Stimulated activated CD8-positive, alpha-beta memory T cell treated with anti-CD3 and anti-CD28 coated beads, Interleukin-4, amount 100 ng/mL, for 48 hours (primary cell): ENCODE measurements around the gene ARHGAP20.

ENCODE experiments used
- DNase-seq: peaks from one replicate; pipeline ENCODE4 v3.0.0-alpha.2; 2020

Gene ARHGAP20

DNA sequence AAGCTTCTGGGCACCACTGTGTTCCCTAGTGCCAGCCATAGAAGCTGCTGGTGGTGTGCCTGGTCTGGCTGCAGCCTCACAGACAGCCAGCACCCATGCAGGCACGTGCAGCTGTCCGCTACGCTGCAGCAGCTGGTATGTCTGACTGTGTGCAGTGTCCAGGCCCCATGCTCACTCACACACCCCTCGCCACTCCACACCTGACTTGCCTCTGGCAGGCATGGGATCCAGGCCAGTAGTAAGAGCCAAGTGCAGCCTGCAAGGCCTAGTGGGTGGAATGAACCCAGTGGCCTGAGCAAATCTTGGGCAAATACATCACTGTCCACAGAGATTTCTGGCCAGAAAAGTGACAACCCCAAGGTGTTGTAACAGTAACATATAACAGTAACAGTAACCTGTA is 111.9 kb downstream of the ARHGAP20 start:
- no peak for DNase-seq

- no peak for DNase-seq
Observed at GRCh38 chr11:110599207-110599606, 113.0 kb downstream of the ARHGAP20 start.

GRCh38 chr11:110598725-110599124 is 113.5 kb downstream of the ARHGAP20 start:
- no peak for DNase-seq

GRCh38 chr11:110587972-110588371 is 124.3 kb downstream of the ARHGAP20 start:
- no peak for DNase-seq

DNA sequence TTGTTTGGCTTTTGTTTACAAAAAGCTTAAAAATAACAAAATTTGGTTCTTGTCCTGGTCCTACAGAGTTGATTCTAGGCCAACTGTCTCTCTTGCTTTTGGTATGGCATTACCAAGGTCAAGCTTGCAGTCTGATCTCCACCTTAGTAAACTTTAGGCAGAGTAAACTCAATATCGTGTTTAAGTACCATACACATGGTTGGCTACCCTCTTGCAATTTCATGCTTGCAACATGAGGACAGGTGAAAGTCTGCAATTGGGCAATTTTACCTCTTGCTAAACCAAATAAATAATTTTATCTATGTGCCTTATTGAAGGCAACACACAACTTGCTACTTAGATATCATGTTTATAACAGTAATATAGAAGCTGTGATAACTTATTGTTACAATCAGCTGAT is 125.1 kb downstream of the ARHGAP20 start:
- DNase-seq = no peak

GRCh38 chr11:110584150-110584549 is 128.1 kb downstream of the ARHGAP20 start:
- no peak for DNase-seq

- no peak for DNase-seq
Observed at GRCh38 chr11:110582728-110583432, 129.4 kb downstream of the ARHGAP20 start.

DNA sequence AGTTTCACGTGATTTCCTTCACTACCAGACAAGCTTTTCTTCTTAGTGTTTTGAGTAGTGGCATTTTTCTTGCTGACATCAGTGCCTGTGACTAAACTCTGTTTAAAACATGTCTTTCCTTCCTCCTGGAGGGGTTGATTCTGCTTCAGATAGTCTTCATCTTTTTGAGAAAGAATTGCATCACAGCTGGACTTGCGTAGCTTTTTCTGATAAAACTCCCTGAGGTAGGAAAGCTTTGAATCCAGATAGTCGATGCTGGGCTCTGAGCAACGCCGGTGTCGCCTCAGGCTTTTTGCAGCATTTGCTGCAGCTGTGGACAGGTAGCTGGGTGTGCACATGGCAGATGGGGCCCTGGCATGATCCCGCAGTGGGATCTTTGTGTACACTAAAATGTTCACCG is 131.7 kb downstream of the ARHGAP20 start:
- DNase-seq = no peak

- no peak for DNase-seq
Observed at GRCh38 chr11:110573411-110573810, 138.8 kb downstream of the ARHGAP20 start.

- no peak for DNase-seq
Observed at GRCh38 chr11:110571081-110571720, 141.0 kb downstream of the ARHGAP20 start.

- DNase-seq = no peak
Observed at GRCh38 chr11:110566577-110566976, 145.7 kb downstream of the ARHGAP20 start.

- DNase-seq = no peak
Observed at GRCh38 chr11:110565357-110566336, 146.6 kb downstream of the ARHGAP20 start.

DNA sequence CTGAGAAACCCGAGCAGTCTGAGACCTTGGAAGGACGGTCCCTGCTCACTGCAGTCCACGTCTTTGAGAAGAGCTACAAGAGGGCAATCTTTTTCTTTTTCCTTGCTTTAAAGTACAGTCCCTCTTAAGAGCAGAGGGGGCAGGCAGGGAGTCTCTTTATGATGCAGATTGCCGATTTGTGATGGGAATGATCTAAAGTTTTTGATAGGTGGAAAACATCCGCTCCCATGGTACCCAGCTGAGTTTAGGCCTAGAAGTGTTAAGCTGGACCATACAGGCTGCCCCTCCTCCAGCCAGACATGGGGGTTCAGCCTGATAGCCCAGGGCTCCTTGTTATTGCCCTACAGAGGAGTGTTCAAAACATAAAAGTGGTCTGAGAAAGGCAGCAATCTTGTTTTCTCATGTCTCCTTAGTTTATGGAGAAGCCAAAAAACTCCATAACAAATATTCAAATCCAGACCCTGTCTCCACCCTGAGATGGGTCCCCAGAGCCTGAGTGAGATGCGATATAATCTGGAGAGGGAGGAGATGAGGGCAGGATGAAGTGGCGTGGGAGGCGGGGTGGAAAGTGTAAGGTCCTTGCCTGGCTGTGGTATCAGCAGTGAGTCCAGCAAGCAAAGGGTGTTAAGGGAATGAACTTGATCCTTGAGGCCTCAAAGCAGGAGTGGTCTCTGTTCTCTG is 147.4 kb downstream of the ARHGAP20 start:
- DNase-seq = no peak

DNA sequence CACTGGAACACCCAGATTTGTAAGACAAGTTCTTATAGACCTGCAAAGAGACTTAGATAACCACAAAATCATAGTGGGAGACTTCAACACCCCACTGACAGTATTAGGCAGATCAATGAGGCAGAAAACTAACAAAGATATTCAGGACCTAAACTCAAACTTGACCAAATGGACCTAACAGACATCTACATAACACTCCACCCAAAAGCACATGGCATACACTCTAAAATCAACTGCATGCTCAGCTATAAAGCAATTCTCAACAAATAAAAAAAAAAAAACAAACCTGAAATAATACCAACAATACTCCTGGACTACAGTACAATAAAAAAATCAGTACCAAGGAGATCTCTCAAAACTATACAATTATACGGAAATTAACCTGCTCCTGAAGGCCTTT is 167.5 kb downstream of the ARHGAP20 start:
- DNase-seq = no peak

GRCh38 chr11:110538154-110538553 is 174.1 kb downstream of the ARHGAP20 start:
- no peak for DNase-seq

- DNase-seq = no peak
Observed at GRCh38 chr11:110530900-110531741, 181.1 kb downstream of the ARHGAP20 start.

GRCh38 chr11:110529043-110529442 is 183.2 kb downstream of the ARHGAP20 start:
- DNase-seq = no peak

DNA sequence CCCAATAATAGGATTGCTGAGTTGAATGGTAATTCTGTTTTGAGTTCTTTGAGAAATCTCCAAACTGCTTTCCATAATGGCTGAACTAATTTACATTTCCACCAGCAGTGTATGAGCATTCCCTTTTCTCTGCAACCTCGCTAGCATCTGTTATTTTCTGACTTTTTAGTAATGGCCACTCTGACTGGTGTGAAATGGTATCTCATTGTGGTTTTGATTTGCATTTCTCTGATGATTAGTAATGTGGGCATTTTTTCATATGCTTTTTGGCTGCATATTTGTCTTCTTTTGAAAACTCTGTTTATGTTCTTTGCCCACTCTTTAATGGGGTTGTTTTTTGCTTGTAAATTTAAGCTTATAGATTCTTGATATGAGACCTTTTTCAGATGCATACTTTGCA is 185.1 kb downstream of the ARHGAP20 start:
- no peak for DNase-seq
